Ureter (tissue), 1 donor: Measurements from ENCODE around the gene TRAPPC3. TPM values are rescaled to one million over a fixed set of nuclear protein-coding genes. Genes with fewer than 3 reads are reported as not detected.

Experiments
- DNase-seq: peaks from one replicate; pipeline ENCODE4 v3.0.0-alpha.2; 2020; ENCODE audit warnings: low spot score
- total RNA-seq: library from RNA; stranded (reverse); gene quantifications from one replicate; pipeline ENCODE4 v1.2.4, GENCODE V29; 2023
- donor health status: DM: yes; HTN: yes; CAD: no.

TRAPPC3 gene
- total RNA-seq, 1 donor from 2014 or later: 55.0 TPM

GRCh38 chr1:36154335-36154734, 5.0 kb upstream of the TRAPPC3 start:
- DNase-seq: no peak

- DNase-seq: no peak
These were observed 4.2 kb upstream of the TRAPPC3 start for GRCh38 chr1:36153476-36153875.

- no peak for DNase-seq
These were observed 2.5 kb upstream of the TRAPPC3 start for GRCh38 chr1:36151845-36152203.

GRCh38 chr1:36151134-36151844, 2.0 kb upstream of the TRAPPC3 start:
- DNase-seq: no peak

GRCh38 chr1:36150296-36151133, 1.2 kb upstream of the TRAPPC3 start:
- peak; percentile 95 for DNase-seq

- no peak for DNase-seq
These were observed 648 bp upstream of the TRAPPC3 start for GRCh38 chr1:36149973-36150295.

- DNase-seq: no peak
These were observed 457 bp downstream of the TRAPPC3 start for GRCh38 chr1:36148821-36149236.

GRCh38 chr1:36144413-36144812, 4.9 kb downstream of the TRAPPC3 start:
- no peak for DNase-seq

GRCh38 chr1:36143424-36143823, 5.9 kb downstream of the TRAPPC3 start:
- DNase-seq: no peak

- no peak for DNase-seq
These were observed 7.2 kb downstream of the TRAPPC3 start for GRCh38 chr1:36142121-36142520.

GRCh38 chr1:36139521-36139920, 9.8 kb downstream of the TRAPPC3 start:
- no peak for DNase-seq

- DNase-seq: no peak
These were observed 11.5 kb downstream of the TRAPPC3 start for GRCh38 chr1:36137776-36138175.

GRCh38 chr1:36137226-36137625, 12.1 kb downstream of the TRAPPC3 start:
- DNase-seq: no peak

GRCh38 chr1:36136535-36136934, 12.8 kb downstream of the TRAPPC3 start:
- DNase-seq: no peak

- DNase-seq: no peak
These were observed 13.5 kb downstream of the TRAPPC3 start for GRCh38 chr1:36135796-36136195.

- no peak for DNase-seq
These were observed 14.0 kb downstream of the TRAPPC3 start for GRCh38 chr1:36135330-36135667.

GRCh38 chr1:36134505-36135329, 14.6 kb downstream of the TRAPPC3 start:
- DNase-seq: peak; percentile 64

- no peak for DNase-seq
These were observed 15.3 kb downstream of the TRAPPC3 start for GRCh38 chr1:36134031-36134430.

- peak; percentile 89 for DNase-seq
These were observed 15.8 kb downstream of the TRAPPC3 start for GRCh38 chr1:36133484-36133883.

GRCh38 chr1:36132029-36132428, 17.3 kb downstream of the TRAPPC3 start:
- DNase-seq: no peak

GRCh38 chr1:36128905-36129206, 20.4 kb downstream of the TRAPPC3 start:
- DNase-seq: no peak

GRCh38 chr1:36128126-36128904, 21.0 kb downstream of the TRAPPC3 start:
- DNase-seq: no peak
